ENCODE data around the gene PRKCB.

PRKCB gene

GRCh38 chr16:23953476-23953875, 117.7 kb downstream of the PRKCB start:
- peaks cover 16% of the 10 kb centered on the region for H3K36me3 Mint-ChIP-seq
- peak overlapping the region; percentile 80 for H3K27ac Mint-ChIP-seq
- DNase-seq (ENCODE audit: low spot score in 2 of 2), result no peak
- no peaks in the 10 kb centered on the region for H3K9me3 Mint-ChIP-seq
- ATAC-seq (ENCODE audit: low read depth), result no peak
- H3K4me1 Mint-ChIP-seq, result peaks cover 74% of the 10 kb centered on the region
- no peaks in the 10 kb centered on the region for H3K27me3 Mint-ChIP-seq
- no peak overlapping the region for H3K4me3 Mint-ChIP-seq

GRCh38 chr16:23955088-23955487, 119.3 kb downstream of the PRKCB start:
- no peak for ATAC-seq (ENCODE audit: low read depth)
- Mint-ChIP-seq H3K27me3 (no peaks in the 10 kb centered on the region), H3K9me3 (no peaks in the 10 kb centered on the region), H3K4me3 (no peak overlapping the region), H3K27ac (peak overlapping the region; percentile 87), H3K36me3 (peaks cover 16% of the 10 kb centered on the region), H3K4me1 (peaks cover 75% of the 10 kb centered on the region)
- no peak for DNase-seq (ENCODE audit: low spot score in 2 of 2)

GRCh38 chr16:23957287-23957686, 121.5 kb downstream of the PRKCB start:
- peaks cover 76% of the 10 kb centered on the region for H3K4me1 Mint-ChIP-seq
- H3K4me3 Mint-ChIP-seq, result peak overlapping the region; percentile 69
- peak overlapping the region; percentile 94 for H3K27ac Mint-ChIP-seq
- H3K9me3 Mint-ChIP-seq, result peaks cover 1% of the 10 kb centered on the region
- no peak for DNase-seq (ENCODE audit: low spot score in 2 of 2)
- peak; percentile 33 for ATAC-seq (ENCODE audit: low read depth)
- peaks cover 19% of the 10 kb centered on the region for H3K36me3 Mint-ChIP-seq
- H3K27me3 Mint-ChIP-seq, result no peaks in the 10 kb centered on the region

- ATAC-seq (ENCODE audit: low read depth) (peak; percentile 66), DNase-seq (ENCODE audit: low spot score in 2 of 2) (no peak)
- Mint-ChIP-seq H3K4me3 (peak overlapping the region; percentile 22), H3K27ac (peak overlapping the region; percentile 74), H3K36me3 (peaks cover 26% of the 10 kb centered on the region), H3K9me3 (peaks cover 1% of the 10 kb centered on the region), H3K27me3 (no peaks in the 10 kb centered on the region), H3K4me1 (peaks cover 73% of the 10 kb centered on the region)
Observed at GRCh38 chr16:23959072-23959751, 123.4 kb downstream of the PRKCB start.

- Mint-ChIP-seq H3K4me3 (peak overlapping the region; percentile 22), H3K36me3 (peaks cover 24% of the 10 kb centered on the region), H3K27ac (peak overlapping the region; percentile 74), H3K9me3 (peaks cover 1% of the 10 kb centered on the region), H3K27me3 (no peaks in the 10 kb centered on the region), H3K4me1 (peaks cover 68% of the 10 kb centered on the region)
- DNase-seq (ENCODE audit: low spot score in 2 of 2), result no peak
- ATAC-seq (ENCODE audit: low read depth), result no peak
Observed at GRCh38 chr16:23959752-23960072, 123.9 kb downstream of the PRKCB start.

GRCh38 chr16:23960081-23960885, 124.5 kb downstream of the PRKCB start:
- peak; percentile 67 for ATAC-seq (ENCODE audit: low read depth)
- no peak for DNase-seq (ENCODE audit: low spot score in 2 of 2)
- H3K4me3 Mint-ChIP-seq, result peak overlapping the region; percentile 58

GRCh38 chr16:23962001-23962400, 126.2 kb downstream of the PRKCB start:
- DNase-seq (ENCODE audit: low spot score in 2 of 2), result no peak
- H3K27me3 Mint-ChIP-seq, result no peaks in the 10 kb centered on the region
- peaks cover 66% of the 10 kb centered on the region for H3K4me1 Mint-ChIP-seq
- H3K4me3 Mint-ChIP-seq, result peak overlapping the region; percentile 66
- H3K9me3 Mint-ChIP-seq, result peaks cover 1% of the 10 kb centered on the region
- no peak for ATAC-seq (ENCODE audit: low read depth)
- peak overlapping the region; percentile 74 for H3K27ac Mint-ChIP-seq
- H3K36me3 Mint-ChIP-seq, result peaks cover 32% of the 10 kb centered on the region

More at GRCh38 chr16:23960081-23960885, 124.5 kb downstream of the PRKCB start:
- H3K9me3 Mint-ChIP-seq, result peaks cover 1% of the 10 kb centered on the region
- H3K27ac Mint-ChIP-seq, result peak overlapping the region; percentile 74
- H3K36me3 Mint-ChIP-seq, result peaks cover 29% of the 10 kb centered on the region
- peaks cover 64% of the 10 kb centered on the region for H3K4me1 Mint-ChIP-seq
- H3K27me3 Mint-ChIP-seq, result no peaks in the 10 kb centered on the region

- Mint-ChIP-seq H3K4me3 (no peak overlapping the region), H3K9me3 (peaks cover 1% of the 10 kb centered on the region), H3K27me3 (no peaks in the 10 kb centered on the region), H3K4me1 (peaks cover 64% of the 10 kb centered on the region), H3K27ac (no peak overlapping the region), H3K36me3 (peaks cover 37% of the 10 kb centered on the region)
- DNase-seq (ENCODE audit: low spot score in 2 of 2) (no peak), ATAC-seq (ENCODE audit: low read depth) (no peak)
Observed at GRCh38 chr16:23964136-23964535, 128.4 kb downstream of the PRKCB start.

GRCh38 chr16:23965137-23965733, 129.5 kb downstream of the PRKCB start:
- H3K36me3 Mint-ChIP-seq, result peaks cover 47% of the 10 kb centered on the region
- H3K4me1 Mint-ChIP-seq, result peaks cover 65% of the 10 kb centered on the region
- H3K27ac Mint-ChIP-seq, result peak overlapping the region; percentile 80

GRCh38 chr16:23966597-23967394, 131.0 kb downstream of the PRKCB start:
- ATAC-seq (ENCODE audit: low read depth), result peak; percentile 85
- peaks cover 1% of the 10 kb centered on the region for H3K9me3 Mint-ChIP-seq
- no peak for DNase-seq (ENCODE audit: low spot score in 2 of 2)
- peak overlapping the region; percentile 71 for H3K27ac Mint-ChIP-seq
- H3K4me1 Mint-ChIP-seq, result peaks cover 57% of the 10 kb centered on the region
- H3K27me3 Mint-ChIP-seq, result no peaks in the 10 kb centered on the region
- peak overlapping the region; percentile 48 for H3K4me3 Mint-ChIP-seq
- H3K36me3 Mint-ChIP-seq, result peaks cover 45% of the 10 kb centered on the region

More at GRCh38 chr16:23965137-23965733, 129.5 kb downstream of the PRKCB start:
- no peak for ATAC-seq (ENCODE audit: low read depth)
- no peaks in the 10 kb centered on the region for H3K27me3 Mint-ChIP-seq
- no peak for DNase-seq (ENCODE audit: low spot score in 2 of 2)
- peaks cover 1% of the 10 kb centered on the region for H3K9me3 Mint-ChIP-seq
- H3K4me3 Mint-ChIP-seq, result no peak overlapping the region

GRCh38 chr16:23967775-23968174, 132.0 kb downstream of the PRKCB start:
- Mint-ChIP-seq H3K4me3 (no peak overlapping the region), H3K9me3 (no peaks in the 10 kb centered on the region), H3K4me1 (peaks cover 53% of the 10 kb centered on the region), H3K36me3 (peaks cover 38% of the 10 kb centered on the region), H3K27me3 (no peaks in the 10 kb centered on the region), H3K27ac (peak overlapping the region; percentile 71)
- ATAC-seq (ENCODE audit: low read depth) (no peak), DNase-seq (ENCODE audit: low spot score in 2 of 2) (no peak)

- Mint-ChIP-seq H3K4me3 (no peak overlapping the region), H3K27ac (peak overlapping the region; percentile 71), H3K9me3 (no peaks in the 10 kb centered on the region), H3K27me3 (no peaks in the 10 kb centered on the region), H3K4me1 (peaks cover 51% of the 10 kb centered on the region), H3K36me3 (peaks cover 36% of the 10 kb centered on the region)
- DNase-seq (ENCODE audit: low spot score in 2 of 2), result no peak
- no peak for ATAC-seq (ENCODE audit: low read depth)
Observed at GRCh38 chr16:23968176-23968575, 132.4 kb downstream of the PRKCB start.

- Mint-ChIP-seq H3K36me3 (peaks cover 34% of the 10 kb centered on the region), H3K27me3 (no peaks in the 10 kb centered on the region), H3K4me3 (no peak overlapping the region), H3K9me3 (no peaks in the 10 kb centered on the region), H3K27ac (peak overlapping the region; percentile 32), H3K4me1 (peaks cover 54% of the 10 kb centered on the region)
- no peak for DNase-seq (ENCODE audit: low spot score in 2 of 2)
- no peak for ATAC-seq (ENCODE audit: low read depth)
Observed at GRCh38 chr16:23969468-23970297, 133.9 kb downstream of the PRKCB start.

All from memory B cell (primary cell).